Left lobe of liver (tissue), 2 donors: ENCODE data around the gene SLC29A3. TPM values are rescaled to one million over a fixed set of nuclear protein-coding genes. Genes with fewer than 3 reads are reported as not detected.

ENCODE experiments used
- ATAC-seq: fragments of 200-7000 bp; cut with Tn5 transposase; one replicate; pipeline ENCODE4 v1.9.1; 2020; ENCODE audit warnings: mild to moderate bottlenecking, moderate library complexity
- DNase-seq: peaks from one replicate; pipeline ENCODE4 v3.0.0-alpha.2; 2020; ENCODE audit warnings: low spot score
- total RNA-seq: library from RNA; stranded (reverse); gene quantifications from one replicate; pipeline ENCODE4 v1.2.1, GENCODE V29; 2021
- donor health status: DM: no; HTN: no; CAD: no; lungs with moderate emphysema.
- donor health status: DM: no; HTN: yes; CAD: no.

SLC29A3 gene
- total RNA-seq, 1 donor from 2014 or later, result 6.4 TPM

GRCh38 chr10:71406878-71407277 is 87.8 kb downstream of the SLC29A3 start:
- DNase-seq, result peak; percentile 4

GRCh38 chr10:71408436-71409225 is 89.6 kb downstream of the SLC29A3 start:
- peak; percentile 22 for DNase-seq
- no peak for ATAC-seq

More at GRCh38 chr10:71406878-71407277, 87.8 kb downstream of the SLC29A3 start:
- ATAC-seq, result no peak

GRCh38 chr10:71409516-71410104 is 90.6 kb downstream of the SLC29A3 start:
- DNase-seq, result peak; percentile 18
- no peak for ATAC-seq

Other genes starting within 250 kb of the SLC29A3 start
- 1.8 TPM for gene UNC5B, start 106.7 kb upstream of the SLC29A3 start, total RNA-seq
- gene CDH23, start 77.7 kb downstream of the SLC29A3 start, total RNA-seq, result 20.9 TPM